ENCODE measurements around the gene LRRC8D.
"Not testable (repeated sequence)": the region's sequence is repeated elsewhere in the genome, so short reads cannot be mapped to it uniquely, and the experiment has no call there.

Gene LRRC8D

GRCh38 chr1:89918794-89919155 is 97.9 kb downstream of the LRRC8D start:
- DNase-seq, result no peak

GRCh38 chr1:89919174-89919573 is 98.3 kb downstream of the LRRC8D start:
- no peak for DNase-seq

DNA sequence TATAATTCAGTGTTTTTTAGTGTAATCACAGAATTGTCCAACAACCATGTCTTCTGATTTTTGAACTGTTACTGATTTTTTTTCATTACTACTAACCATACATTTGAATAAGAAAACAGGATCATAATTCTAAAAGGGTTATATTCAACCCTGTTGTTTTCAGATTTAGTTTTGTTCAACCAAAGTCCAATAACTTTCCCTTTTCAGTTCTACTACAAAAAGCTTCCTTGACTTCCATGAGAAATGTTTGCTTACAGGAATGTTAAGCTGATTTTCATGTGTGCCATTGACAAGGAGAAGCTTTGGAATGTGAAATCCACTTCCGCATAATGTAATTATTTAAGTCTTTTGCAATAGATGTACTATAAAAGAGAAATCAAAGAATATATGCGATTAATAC is 102.1 kb downstream of the LRRC8D start:
- DNase-seq, result no peak

GRCh38 chr1:89923517-89923916 is 102.7 kb downstream of the LRRC8D start:
- DNase-seq, result no peak

DNA sequence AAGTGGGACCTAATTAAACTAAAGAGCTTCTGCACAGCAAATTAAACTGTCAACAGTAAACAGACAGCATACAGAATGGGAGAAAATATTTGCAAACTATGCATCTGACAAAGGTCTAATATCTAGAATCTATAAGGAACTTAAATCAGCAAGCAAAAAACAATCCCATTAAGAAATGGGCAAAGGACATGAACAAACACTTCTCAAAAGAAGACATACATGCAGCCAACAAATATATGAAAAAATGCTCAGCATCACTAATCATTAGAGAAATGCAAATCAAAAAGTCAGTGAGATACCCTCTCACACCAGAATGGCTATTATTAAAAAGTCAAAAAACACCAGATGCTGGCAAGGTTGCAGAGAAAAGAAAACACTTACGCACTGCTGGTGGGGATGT is 103.2 kb downstream of the LRRC8D start:
- DNase-seq, result not testable (repeated sequence)

GRCh38 chr1:89927049-89927448 is 106.2 kb downstream of the LRRC8D start:
- no peak for DNase-seq

GRCh38 chr1:89927478-89927877 is 106.6 kb downstream of the LRRC8D start:
- DNase-seq, result no peak

DNA sequence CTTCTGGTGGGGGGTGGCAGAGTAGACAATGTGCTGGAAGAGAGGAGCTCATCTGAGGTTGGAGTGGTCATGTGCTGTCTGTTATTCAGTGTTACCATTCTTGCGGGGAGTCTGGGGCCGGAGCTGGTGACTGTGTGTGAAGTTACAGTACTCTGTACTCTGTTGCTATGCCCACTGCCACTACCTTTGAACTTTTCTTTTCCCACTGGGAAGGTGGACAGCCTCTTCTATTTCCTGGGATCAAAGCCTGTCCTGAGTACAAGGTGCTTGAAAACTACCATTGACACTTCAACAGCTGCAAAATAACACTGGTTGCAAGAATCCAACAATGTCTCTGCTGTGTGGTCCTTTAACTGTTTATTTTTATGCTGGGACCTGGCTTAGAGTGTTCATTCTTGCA is 107.7 kb downstream of the LRRC8D start:
- DNase-seq, result no peak

GRCh38 chr1:89929467-89930063 is 108.7 kb downstream of the LRRC8D start:
- no peak for DNase-seq

DNA sequence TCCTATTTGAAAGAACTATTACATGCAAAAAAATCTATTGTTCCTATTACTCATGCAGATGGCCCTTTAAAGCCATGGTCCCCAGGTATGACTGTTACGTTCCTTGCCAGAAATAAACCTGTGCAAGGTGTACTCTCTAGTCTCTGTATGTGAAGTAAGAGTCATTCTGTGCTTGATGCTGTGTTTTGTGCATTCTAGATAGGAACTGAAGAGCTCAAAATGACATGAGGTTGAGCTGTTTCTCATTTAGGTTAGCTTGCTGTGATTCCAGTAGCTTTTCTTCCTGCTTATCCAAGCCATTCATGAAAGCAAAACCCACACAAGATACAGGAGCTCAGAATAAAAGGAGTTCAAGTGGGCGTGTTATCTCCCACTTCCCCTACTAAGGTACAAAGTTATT is 109.7 kb downstream of the LRRC8D start:
- DNase-seq, result no peak

DNA sequence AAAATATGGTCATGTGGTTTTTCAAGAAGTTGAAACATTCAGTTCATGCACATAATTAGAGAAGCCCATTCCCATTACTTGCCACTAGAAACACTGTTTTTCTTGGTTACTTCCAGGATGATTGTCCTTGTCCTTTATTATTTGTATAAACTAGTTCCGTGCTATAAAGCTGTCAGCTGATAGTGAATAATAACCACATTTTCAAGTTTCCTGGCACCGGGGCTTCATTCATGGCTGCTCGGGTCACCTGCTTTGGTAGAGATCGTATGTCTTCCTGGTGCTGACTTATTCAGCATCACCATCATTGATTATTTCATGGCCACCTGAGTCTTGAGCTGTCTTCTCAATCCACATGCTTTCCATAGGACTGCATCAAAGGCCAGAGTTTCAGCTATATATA is 111.1 kb downstream of the LRRC8D start:
- no peak for DNase-seq

- DNase-seq, result no peak
Observed at GRCh38 chr1:89932598-89933364, 111.9 kb downstream of the LRRC8D start.

DNA sequence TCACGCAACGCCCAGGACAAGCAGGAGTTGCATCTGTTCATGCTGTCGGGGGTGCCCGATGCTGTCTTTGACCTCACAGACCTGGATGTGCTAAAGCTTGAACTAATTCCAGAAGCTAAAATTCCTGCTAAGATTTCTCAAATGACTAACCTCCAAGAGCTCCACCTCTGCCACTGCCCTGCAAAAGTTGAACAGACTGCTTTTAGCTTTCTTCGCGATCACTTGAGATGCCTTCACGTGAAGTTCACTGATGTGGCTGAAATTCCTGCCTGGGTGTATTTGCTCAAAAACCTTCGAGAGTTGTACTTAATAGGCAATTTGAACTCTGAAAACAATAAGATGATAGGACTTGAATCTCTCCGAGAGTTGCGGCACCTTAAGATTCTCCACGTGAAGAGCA is 113.6 kb downstream of the LRRC8D start:
- DNase-seq, result no peak

DNA sequence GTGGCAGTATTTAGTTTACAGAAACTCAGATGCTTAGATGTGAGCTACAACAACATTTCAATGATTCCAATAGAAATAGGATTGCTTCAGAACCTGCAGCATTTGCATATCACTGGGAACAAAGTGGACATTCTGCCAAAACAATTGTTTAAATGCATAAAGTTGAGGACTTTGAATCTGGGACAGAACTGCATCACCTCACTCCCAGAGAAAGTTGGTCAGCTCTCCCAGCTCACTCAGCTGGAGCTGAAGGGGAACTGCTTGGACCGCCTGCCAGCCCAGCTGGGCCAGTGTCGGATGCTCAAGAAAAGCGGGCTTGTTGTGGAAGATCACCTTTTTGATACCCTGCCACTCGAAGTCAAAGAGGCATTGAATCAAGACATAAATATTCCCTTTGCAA is 114.4 kb downstream of the LRRC8D start:
- DNase-seq, result no peak

GRCh38 chr1:89936694-89937093 is 115.9 kb downstream of the LRRC8D start:
- no peak for DNase-seq

- DNase-seq, result no peak
Observed at GRCh38 chr1:89938171-89939055, 117.6 kb downstream of the LRRC8D start.

DNA sequence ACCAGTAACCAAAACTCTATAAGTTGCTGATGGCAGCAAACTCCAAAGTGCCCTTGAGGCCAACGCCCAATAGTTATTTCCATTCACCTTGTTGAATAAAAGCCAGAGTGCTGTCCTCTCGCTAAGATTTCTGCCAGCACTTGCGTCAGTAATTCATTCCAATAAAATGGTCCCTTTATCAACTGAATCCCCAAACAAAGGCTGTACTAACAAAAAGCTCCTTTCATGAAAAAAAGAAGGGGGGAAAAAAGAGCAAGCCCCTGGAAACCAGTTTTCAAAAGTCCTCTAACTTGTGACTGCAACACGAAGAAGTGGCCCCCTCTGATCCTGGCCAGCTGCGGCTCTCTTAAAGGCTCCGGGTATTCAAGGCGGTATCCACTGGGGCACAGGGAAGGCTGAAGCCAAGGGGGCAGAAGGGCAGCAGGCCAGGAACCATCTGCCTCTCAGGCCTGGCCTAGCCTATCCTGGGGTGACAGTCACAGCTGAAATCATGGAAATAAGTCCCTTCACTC is 118.3 kb downstream of the LRRC8D start:
- no peak for DNase-seq

DNA sequence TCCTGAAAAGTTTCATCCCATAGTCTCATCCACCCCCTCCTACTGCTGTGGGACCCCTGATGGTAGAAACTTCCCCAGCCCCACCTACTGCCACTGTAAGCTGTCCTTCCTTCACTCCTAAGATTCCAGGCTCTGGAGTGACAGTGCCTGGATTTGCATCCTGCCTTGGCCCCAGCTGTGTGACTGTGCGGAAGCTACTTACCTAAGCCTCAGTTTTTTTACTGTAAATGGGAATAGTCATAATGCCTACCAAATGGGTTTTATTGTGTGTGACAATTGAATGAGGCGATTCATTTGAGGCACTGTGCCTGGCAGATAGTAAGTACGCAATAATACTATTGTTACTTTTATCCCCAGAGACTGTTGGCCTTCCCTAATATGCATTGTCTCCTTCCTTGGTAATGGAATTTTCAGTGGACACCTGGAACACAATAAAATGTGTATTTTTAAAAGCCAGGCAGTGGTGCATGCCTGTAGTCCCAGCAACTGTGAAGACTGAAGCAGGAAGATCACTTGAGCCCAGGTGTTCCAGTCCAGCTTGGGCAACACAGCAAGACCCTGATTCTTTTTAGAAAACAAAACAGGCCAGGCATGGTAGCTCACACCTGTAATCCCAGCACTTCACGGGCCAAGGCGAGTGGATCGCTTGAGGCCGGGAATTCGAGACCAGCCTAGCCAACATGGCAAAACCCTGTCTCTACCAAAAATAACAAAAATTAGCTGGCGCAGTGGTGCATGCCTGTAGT is 119.0 kb downstream of the LRRC8D start:
- no peak for DNase-seq

DNA sequence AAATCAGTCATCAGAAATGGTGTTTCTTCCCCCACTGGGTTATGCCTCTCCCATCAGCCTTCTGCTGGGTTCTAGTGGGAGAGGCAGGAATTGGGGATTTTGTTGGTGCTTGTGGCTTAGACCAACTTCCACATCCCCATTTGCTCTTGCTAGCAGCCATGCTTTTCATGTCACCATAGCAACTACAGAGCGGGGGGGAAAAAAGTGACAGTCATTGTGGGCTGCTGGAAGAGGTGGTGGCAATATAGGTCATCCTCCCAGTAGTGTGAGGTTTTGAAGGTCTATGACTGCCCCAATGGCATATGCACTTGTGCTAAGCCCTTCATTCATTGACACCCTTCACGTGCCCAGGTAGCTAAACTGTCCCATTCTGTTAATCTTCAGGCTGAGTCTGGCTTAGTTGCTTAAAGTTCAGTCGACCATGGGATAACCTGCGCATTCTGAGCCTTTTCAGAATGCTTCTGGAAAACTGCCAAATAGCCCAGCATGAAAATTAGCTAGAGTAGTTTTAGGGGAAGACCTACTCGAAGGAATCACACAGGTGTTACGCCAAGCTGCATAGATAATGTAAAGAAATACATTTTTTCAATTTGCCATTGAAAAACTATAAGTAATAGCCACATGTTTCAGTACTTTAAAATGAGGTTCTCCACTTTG is 120.4 kb downstream of the LRRC8D start:
- DNase-seq, result no peak

GRCh38 chr1:89942014-89942413 is 121.2 kb downstream of the LRRC8D start:
- no peak for DNase-seq

- DNase-seq, result no peak
Observed at GRCh38 chr1:89942825-89943658, 122.2 kb downstream of the LRRC8D start.

All from NCI-H2107 (cell line).